ENCODE data around the gene POLR3B.

Gene POLR3B

DNA sequence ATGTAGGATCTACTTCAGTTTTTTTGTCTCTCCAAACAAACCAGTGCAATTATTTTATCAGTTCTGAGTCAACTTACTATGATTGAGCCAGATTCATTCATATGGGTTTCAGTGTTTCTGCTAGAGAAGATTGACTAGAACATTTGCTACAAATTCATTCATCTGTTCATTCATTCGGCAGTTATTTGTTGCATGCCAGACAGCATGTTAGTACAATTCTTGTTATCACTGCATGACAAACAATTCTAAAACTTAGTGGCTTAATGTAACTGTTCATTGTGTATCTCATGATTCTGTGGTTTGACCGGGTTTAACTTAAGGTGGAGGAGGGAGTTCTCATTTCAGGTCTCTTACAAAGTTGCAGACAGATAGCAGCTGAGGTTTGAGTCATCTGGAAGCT is 52.3 kb downstream of the POLR3B start:
- TF ChIP-seq, protein P1, sequence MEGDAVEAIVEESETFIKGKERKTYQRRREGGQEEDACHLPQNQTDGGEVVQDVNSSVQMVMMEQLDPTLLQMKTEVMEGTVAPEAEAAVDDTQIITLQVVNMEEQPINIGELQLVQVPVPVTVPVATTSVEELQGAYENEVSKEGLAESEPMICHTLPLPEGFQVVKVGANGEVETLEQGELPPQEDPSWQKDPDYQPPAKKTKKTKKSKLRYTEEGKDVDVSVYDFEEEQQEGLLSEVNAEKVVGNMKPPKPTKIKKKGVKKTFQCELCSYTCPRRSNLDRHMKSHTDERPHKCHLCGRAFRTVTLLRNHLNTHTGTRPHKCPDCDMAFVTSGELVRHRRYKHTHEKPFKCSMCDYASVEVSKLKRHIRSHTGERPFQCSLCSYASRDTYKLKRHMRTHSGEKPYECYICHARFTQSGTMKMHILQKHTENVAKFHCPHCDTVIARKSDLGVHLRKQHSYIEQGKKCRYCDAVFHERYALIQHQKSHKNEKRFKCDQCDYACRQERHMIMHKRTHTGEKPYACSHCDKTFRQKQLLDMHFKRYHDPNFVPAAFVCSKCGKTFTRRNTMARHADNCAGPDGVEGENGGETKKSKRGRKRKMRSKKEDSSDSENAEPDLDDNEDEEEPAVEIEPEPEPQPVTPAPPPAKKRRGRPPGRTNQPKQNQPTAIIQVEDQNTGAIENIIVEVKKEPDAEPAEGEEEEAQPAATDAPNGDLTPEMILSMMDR (IDR thresholded peaks at IDR 0.05; ENCODE audit: borderline replicate concordance, insufficient read depth, low read depth, low read length): no peak
- H3K4me3 ChIP-seq (ENCODE audit: low read depth, low read length): no peak overlapping the region

DNA sequence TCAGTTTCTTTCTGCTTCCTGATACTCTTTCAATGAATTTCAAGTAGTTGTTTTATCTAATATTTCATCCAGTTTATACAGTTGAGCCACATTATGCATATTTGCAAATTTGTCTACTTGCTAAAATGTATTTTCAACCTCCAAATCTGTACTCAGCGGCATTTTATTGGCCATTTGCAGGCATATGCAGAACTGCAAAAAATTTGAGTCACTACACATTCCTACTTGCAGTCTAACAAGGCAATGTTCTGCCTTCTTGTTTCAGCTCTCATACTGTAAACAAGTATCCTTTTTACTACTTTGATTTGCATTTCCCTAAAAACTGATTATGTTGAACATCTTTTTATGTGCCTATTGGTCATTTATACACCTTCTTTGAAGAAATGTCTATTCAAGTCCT is 55.0 kb downstream of the POLR3B start:
- no peak overlapping the region for H3K4me3 ChIP-seq (ENCODE audit: low read depth, low read length)
- TF ChIP-seq, protein P1 (IDR thresholded peaks at IDR 0.05; ENCODE audit: borderline replicate concordance, insufficient read depth, low read depth, low read length): no peak

DNA sequence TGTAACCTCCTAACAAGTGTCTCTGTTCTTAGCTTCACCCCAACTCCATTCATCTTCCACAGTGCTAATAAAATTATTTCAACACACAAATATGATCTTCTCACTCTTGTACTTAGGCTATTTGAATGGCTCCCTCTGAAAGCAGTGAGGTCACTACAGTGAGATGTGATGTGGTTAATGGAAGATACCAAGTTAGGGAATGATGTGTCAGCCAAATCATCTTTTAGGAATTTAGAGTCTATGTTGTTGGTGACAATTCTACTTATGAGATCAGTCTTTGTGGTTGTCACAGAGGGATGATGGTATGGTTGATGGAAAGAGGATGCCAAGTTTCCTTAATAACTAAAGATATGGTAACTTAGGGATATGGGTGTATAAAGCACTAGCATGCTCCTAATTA is 57.6 kb downstream of the POLR3B start:
- TF ChIP-seq, protein P1 (IDR thresholded peaks at IDR 0.05; ENCODE audit: borderline replicate concordance, insufficient read depth, low read depth, low read length): no peak
- no peak overlapping the region for H3K4me3 ChIP-seq (ENCODE audit: low read depth, low read length)

DNA sequence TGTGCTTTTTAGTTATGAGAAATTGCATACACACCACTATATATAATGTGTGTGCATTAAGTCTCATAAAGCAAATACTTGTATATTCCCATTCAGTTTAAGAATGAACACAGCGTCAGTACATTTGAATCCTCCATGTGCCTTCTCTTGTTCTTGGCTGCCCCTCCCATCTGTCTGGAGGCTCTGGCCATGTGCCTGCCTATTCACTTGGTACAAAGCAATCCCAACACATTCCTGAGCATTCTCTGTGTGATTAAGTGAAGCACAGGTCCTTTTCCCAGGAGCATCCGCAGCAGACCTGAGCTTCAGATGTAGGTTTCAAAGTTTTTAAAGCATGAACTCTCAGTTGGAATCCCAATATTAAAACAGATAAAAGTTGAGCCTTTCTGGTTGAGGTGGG is 58.7 kb downstream of the POLR3B start:
- TF ChIP-seq, protein P1 (IDR thresholded peaks at IDR 0.05; ENCODE audit: borderline replicate concordance, insufficient read depth, low read depth, low read length): no peak
- H3K4me3 ChIP-seq (ENCODE audit: low read depth, low read length): no peak overlapping the region

DNA sequence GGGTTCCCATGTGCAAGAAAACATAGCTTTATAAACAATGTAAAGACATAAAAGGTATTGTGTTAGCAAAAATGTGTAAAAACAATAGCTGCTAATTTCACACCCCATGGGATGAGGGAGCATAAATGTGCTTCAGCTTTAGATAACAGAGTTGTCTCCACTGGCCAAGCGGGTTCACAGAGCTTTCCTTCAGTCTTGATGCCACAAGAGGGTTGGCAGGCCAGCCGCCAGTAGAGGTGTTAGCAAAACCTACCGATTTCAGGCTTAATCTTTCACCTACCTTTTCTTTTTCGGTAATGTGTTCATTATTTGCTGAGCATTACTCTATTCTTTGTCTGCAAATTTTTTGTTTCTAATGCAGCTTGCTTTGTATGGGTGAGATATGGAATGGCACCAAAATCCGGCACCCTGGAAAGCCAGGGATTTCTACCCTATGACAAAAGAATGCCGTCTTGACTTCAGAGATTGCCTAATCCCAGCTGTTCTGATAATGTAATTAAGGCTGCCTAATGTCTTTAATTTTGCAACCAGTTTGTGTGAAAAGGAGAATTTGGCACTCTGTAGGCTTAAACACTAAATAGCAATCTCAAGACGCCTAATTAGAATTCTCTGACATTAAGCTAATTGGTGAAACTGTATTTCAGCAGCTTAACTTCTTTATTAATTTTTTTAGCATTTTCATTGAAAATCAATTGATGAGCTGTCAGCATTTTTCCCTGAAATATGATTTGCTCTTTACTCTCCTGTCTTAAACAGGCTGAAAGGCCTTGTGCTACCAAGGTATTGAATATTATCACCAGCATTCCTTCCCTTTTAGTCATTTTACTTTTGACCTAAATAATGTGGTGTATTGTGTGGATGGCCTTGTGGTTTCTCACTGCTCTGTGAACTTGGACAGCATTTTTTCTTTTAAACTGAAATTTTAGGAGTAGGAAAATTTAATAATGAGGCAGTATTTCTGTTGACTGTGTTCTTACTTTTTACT is 60.7 kb downstream of the POLR3B start:
- TF ChIP-seq, protein P1 (IDR thresholded peaks at IDR 0.05; ENCODE audit: borderline replicate concordance, insufficient read depth, low read depth, low read length): no peak
- no peak overlapping the region for H3K4me3 ChIP-seq (ENCODE audit: low read depth, low read length)

DNA sequence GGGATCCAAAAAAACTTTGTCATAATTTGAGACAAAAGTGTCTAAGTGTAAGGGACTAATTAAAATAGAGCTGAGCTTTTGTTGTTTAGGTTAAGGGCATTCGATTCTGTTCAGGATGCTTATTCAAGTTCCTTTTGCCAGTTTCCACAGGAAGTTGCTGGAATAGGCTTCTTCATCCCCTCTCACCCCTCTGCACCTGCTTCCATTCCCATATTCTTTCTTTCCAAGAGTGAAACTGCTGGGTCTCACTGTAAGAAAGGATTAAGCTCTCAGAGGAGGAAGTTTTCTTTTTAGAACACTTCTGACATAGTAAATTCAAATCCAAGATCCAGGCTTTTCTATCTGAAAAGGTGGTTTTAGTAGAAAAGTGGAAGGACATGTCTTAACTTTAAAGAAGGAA is 61.4 kb downstream of the POLR3B start:
- TF ChIP-seq, protein P1 (IDR thresholded peaks at IDR 0.05; ENCODE audit: borderline replicate concordance, insufficient read depth, low read depth, low read length): no peak
- no peak overlapping the region for H3K4me3 ChIP-seq (ENCODE audit: low read depth, low read length)

DNA sequence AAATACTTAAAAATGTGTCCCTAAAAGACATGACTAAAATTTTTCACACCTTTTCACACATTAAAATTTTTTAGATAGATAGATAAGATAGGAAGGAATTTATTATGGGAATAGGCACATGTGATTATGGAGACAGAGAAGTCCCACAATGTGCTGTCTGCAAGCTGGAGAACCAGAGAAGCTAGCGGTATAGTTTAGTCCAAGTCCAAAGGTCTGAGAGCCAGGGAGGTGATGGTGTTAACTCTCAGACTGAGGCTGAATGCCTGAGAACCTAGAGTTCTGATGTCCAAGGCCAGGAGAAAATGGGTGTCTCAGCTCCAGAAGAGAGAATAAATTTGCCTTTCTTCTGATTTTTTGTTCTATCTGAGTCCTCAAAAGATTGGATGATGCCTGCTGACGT is 65.7 kb downstream of the POLR3B start:
- H3K4me3 ChIP-seq (ENCODE audit: low read depth, low read length): no peak overlapping the region
- TF ChIP-seq, protein P1 (IDR thresholded peaks at IDR 0.05; ENCODE audit: borderline replicate concordance, insufficient read depth, low read depth, low read length): no peak
